ENCODE results near the gene PRRX2.
"Not testable (repeated sequence)": the region's sequence is repeated elsewhere in the genome, so short reads cannot be mapped to it uniquely, and the experiment has no call there.

DNA sequence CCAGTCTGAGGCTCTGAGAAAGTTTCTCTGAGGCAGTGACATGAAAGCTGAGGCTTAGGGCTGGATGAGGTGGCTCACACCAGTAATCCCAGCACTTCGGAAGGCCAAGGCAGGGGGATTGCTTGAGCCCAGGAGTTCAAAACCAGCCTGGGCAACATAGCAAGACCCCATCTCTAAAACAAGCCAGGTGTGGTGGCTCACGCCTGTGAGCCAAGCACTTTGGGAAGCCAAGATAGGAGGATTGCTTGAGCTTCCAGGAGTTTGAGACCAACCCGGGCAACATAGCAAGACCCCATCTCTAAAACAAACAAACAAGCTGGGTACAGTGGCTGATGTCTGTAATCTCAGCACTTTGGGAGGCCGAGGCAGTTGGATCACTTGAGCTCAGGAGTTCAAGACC is 83.6 kb downstream of the PRRX2 start:
- TF ChIP-seq NR3C1 (CRISPR knock-in tag; conservative IDR thresholded peaks at IDR 0.05; ENCODE audit: low read depth); KAT7 (CRISPR knock-in tag; IDR thresholded peaks at IDR 0.05; ENCODE audit: borderline replicate concordance); CREB1 (CRISPR knock-in tag; IDR thresholded peaks at IDR 0.05); NR2C2 (CRISPR knock-in tag; IDR thresholded peaks at IDR 0.05); TEAD4 (CRISPR knock-in tag; IDR thresholded peaks at IDR 0.05); ZNF263 (CRISPR knock-in tag; IDR thresholded peaks at IDR 0.05; ENCODE audit: low read depth); ETV6 (CRISPR knock-in tag; IDR thresholded peaks at IDR 0.05): not testable (repeated sequence)
- TF ChIP-seq, protein P1, sequence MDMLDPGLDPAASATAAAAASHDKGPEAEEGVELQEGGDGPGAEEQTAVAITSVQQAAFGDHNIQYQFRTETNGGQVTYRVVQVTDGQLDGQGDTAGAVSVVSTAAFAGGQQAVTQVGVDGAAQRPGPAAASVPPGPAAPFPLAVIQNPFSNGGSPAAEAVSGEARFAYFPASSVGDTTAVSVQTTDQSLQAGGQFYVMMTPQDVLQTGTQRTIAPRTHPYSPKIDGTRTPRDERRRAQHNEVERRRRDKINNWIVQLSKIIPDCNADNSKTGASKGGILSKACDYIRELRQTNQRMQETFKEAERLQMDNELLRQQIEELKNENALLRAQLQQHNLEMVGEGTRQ (CRISPR knock-in tag; IDR thresholded peaks at IDR 0.05) = not testable (repeated sequence)
- TF ChIP-seq, protein P2, sequence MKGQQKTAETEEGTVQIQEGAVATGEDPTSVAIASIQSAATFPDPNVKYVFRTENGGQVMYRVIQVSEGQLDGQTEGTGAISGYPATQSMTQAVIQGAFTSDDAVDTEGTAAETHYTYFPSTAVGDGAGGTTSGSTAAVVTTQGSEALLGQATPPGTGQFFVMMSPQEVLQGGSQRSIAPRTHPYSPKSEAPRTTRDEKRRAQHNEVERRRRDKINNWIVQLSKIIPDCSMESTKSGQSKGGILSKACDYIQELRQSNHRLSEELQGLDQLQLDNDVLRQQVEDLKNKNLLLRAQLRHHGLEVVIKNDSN (CRISPR knock-in tag; IDR thresholded peaks at IDR 0.05) = not testable (repeated sequence)
- TF ChIP-seq, protein P3, sequence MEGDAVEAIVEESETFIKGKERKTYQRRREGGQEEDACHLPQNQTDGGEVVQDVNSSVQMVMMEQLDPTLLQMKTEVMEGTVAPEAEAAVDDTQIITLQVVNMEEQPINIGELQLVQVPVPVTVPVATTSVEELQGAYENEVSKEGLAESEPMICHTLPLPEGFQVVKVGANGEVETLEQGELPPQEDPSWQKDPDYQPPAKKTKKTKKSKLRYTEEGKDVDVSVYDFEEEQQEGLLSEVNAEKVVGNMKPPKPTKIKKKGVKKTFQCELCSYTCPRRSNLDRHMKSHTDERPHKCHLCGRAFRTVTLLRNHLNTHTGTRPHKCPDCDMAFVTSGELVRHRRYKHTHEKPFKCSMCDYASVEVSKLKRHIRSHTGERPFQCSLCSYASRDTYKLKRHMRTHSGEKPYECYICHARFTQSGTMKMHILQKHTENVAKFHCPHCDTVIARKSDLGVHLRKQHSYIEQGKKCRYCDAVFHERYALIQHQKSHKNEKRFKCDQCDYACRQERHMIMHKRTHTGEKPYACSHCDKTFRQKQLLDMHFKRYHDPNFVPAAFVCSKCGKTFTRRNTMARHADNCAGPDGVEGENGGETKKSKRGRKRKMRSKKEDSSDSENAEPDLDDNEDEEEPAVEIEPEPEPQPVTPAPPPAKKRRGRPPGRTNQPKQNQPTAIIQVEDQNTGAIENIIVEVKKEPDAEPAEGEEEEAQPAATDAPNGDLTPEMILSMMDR (IDR thresholded peaks at IDR 0.05) = not testable (repeated sequence)
- TF ChIP-seq, protein P4, sequence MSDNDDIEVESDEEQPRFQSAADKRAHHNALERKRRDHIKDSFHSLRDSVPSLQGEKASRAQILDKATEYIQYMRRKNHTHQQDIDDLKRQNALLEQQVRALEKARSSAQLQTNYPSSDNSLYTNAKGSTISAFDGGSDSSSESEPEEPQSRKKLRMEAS (CRISPR knock-in tag; IDR thresholded peaks at IDR 0.05) = not testable (repeated sequence)
- TF ChIP-seq, protein P5, sequence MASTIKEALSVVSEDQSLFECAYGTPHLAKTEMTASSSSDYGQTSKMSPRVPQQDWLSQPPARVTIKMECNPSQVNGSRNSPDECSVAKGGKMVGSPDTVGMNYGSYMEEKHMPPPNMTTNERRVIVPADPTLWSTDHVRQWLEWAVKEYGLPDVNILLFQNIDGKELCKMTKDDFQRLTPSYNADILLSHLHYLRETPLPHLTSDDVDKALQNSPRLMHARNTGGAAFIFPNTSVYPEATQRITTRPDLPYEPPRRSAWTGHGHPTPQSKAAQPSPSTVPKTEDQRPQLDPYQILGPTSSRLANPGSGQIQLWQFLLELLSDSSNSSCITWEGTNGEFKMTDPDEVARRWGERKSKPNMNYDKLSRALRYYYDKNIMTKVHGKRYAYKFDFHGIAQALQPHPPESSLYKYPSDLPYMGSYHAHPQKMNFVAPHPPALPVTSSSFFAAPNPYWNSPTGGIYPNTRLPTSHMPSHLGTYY (CRISPR knock-in tag; IDR thresholded peaks at IDR 0.05) = not testable (repeated sequence)

All from WTC11 (cell line).